SJCRH30 (cell line): Measurements from ENCODE around the gene KRT17. TPM values are rescaled to one million over a fixed set of nuclear protein-coding genes. Genes with fewer than 3 reads are reported as not detected.
"Not testable (repeated sequence)": the region's sequence is repeated elsewhere in the genome, so short reads cannot be mapped to it uniquely, and the experiment has no call there.

Experiments used
- DNase-seq, 2 experiments: peaks; one replicate each; pipeline ENCODE4 v3.0.0-alpha.2; 2015 to 2020
- H3K27ac ChIP-seq: fragments of 250-450 bp; sonication (Bioruptor Pico); 2 replicates; pipeline ENCODE4 v1.5.1; 2020; ENCODE audit warnings: mild to moderate bottlenecking, moderate library complexity
- H3K27me3 ChIP-seq: fragments of 250-450 bp; sonication (Bioruptor Pico); 2 replicates; pipeline ENCODE4 v1.5.1; 2020; ENCODE audit warnings: mild to moderate bottlenecking, moderate library complexity
- H3K36me3 ChIP-seq: fragments of 250-450 bp; sonication (Bioruptor Pico); 2 replicates; pipeline ENCODE4 v1.5.1; 2020; ENCODE audit warnings: mild to moderate bottlenecking, moderate library complexity
- H3K4me1 ChIP-seq: fragments of 250-450 bp; sonication (Bioruptor Pico); 2 replicates; pipeline ENCODE4 v1.5.1; 2020; ENCODE audit warnings: mild to moderate bottlenecking, moderate library complexity
- H3K4me3 ChIP-seq: fragments of 250-450 bp; sonication (Bioruptor Pico); 2 replicates; pipeline ENCODE4 v1.5.1; 2020; ENCODE audit warnings: mild to moderate bottlenecking, moderate library complexity
- H3K9me3 ChIP-seq: fragments of 250-450 bp; sonication (Bioruptor Pico); replicated peaks from 2 replicates; pipeline ENCODE4 v1.5.1; 2020; ENCODE audit warnings: mild to moderate bottlenecking, moderate library complexity
- total RNA-seq: library from RNA; depleted of rRNA; stranded (reverse); fragments of >200 nt; shearing (Covaris generic); gene quantifications from 2 replicates; pipeline ENCODE4 v1.2.3, GENCODE V29; 2014

The KRT17 gene
- total RNA-seq, 1 experiment from 2014 or later, result 134 TPM

GRCh38 chr17:41585301-41586056 lies 38.9 kb downstream of the KRT17 start:
- no peak overlapping the region for H3K4me3 ChIP-seq
- no peak overlapping the region for H3K27ac ChIP-seq
- H3K9me3 ChIP-seq, result no peaks in the 10 kb centered on the region
- DNase-seq, result no peak
- H3K4me1 ChIP-seq, result no peaks in the 10 kb centered on the region
- H3K36me3 ChIP-seq, result no peaks in the 10 kb centered on the region
- H3K27me3 ChIP-seq, result no peaks in the 10 kb centered on the region

DNA sequence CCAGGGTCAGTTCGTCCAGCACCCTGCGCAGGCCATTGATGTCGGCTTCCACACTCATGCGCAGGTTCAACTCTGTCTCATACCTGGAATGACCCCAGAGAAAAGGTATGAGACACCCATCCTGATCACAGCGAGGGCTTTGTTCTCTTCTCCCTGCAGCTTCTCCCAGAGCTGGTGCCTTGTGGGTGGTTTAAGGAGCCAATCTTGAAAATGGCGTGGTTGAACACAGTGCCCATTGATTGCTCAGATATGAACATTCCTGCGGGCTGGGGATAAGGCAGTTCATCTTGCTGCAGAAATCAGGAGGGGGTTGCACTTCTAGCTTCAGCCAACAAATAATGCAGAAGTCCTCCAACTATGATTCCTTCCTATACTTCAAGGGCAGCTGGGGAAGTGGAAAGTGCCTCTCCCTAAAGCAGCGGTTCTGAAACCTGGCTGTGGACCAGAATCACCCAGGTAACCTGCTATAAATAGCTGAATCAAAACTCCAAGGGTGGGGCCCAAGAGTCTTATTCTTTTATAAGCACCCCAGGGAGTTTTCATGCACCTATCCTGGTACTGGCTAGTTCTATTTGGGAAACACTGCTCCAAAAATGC lies 39.9 kb downstream of the KRT17 start:
- H3K4me1 ChIP-seq, H3K9me3 ChIP-seq, H3K27me3 ChIP-seq, H3K27ac ChIP-seq, H3K36me3 ChIP-seq, H3K4me3 ChIP-seq, DNase-seq: not testable (repeated sequence)

GRCh38 chr17:41583137-41584127 lies 40.9 kb downstream of the KRT17 start:
- no peaks in the 10 kb centered on the region for H3K27me3 ChIP-seq
- H3K9me3 ChIP-seq, result no peaks in the 10 kb centered on the region
- peaks cover 2% of the 10 kb centered on the region; the same call in 1 of the 2 replicates for H3K4me1 ChIP-seq
- H3K36me3 ChIP-seq, result no peaks in the 10 kb centered on the region
- no peak overlapping the region for H3K27ac ChIP-seq
- H3K4me3 ChIP-seq, result no peak overlapping the region
- DNase-seq, result no peak

GRCh38 chr17:41582061-41582968 lies 42.1 kb downstream of the KRT17 start:
- H3K27ac ChIP-seq, H3K36me3 ChIP-seq, H3K4me1 ChIP-seq, DNase-seq, H3K4me3 ChIP-seq, H3K27me3 ChIP-seq, H3K9me3 ChIP-seq: not testable (repeated sequence)

DNA sequence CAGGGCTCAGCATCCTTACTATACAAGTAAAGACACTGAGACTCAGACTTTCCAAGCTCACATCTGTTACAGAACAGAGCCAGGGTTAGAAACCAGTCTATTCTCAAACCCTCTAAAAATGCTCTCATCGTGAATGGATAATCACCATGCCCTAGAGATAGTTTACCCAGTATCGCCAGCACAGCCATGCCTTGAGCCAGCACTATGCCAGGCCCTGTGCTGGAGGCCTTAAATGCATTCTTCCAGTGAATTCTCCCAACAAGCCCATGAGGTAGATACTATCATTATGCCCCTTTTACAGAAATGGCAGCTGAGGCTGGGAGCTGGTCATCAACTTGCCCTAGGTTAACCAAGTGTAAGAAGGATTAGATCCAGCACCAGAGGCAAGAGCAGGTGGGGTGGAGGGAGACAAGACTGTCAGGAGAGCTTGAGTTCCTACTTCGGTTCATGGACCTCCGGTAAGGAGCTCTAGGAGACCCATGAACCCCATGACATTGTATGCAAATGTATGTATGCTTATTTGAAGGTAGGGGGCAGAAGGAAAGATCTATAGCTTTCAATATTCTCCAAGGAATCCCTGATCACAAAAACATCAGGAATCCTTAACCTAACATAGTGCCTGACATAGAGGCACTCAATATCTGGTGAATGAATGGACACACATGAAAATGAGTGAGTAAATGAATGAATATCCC lies 42.9 kb downstream of the KRT17 start:
- Histone ChIP-seq H3K4me1 (peaks cover 2% of the 10 kb centered on the region; the same call in 1 of the 2 replicates), H3K27me3 (no peaks in the 10 kb centered on the region)

GRCh38 chr17:41580687-41581365 lies 43.5 kb downstream of the KRT17 start:
- Histone ChIP-seq H3K36me3 (no peaks in the 10 kb centered on the region), H3K4me3 (no peak overlapping the region), H3K27ac (no peak overlapping the region), H3K27me3 (no peaks in the 10 kb centered on the region), H3K9me3 (no peaks in the 10 kb centered on the region), H3K4me1 (peaks cover 2% of the 10 kb centered on the region; the same call in 1 of the 2 replicates)
- DNase-seq, result no peak

More for the DNA sequence above, 42.9 kb downstream of the KRT17 start:
- no peak overlapping the region for H3K27ac ChIP-seq
- no peaks in the 10 kb centered on the region for H3K36me3 ChIP-seq
- no peak for DNase-seq
- no peaks in the 10 kb centered on the region for H3K9me3 ChIP-seq
- no peak overlapping the region for H3K4me3 ChIP-seq

DNA sequence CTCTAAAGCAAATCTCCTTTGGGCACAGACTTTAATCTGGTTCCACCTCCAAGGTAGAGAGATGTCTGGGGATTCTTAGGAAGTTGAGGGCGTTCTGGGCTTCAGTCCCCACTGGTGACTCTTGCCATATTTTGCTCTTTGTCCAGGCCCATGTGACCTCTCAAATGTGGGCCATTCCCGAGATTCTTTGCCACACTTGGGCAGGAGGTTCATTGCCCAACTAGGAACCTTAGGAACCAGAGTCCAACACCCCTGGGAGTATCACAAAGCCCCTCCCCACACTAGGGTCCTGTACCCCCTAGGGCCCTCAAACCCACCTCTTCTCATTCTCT lies 44.2 kb downstream of the KRT17 start:
- Histone ChIP-seq H3K9me3 (no peaks in the 10 kb centered on the region), H3K4me3 (no peak overlapping the region), H3K36me3 (no peaks in the 10 kb centered on the region), H3K27ac (no peak overlapping the region), H3K4me1 (peaks cover 2% of the 10 kb centered on the region; the same call in 1 of the 2 replicates), H3K27me3 (no peaks in the 10 kb centered on the region)
- no peak for DNase-seq

DNA sequence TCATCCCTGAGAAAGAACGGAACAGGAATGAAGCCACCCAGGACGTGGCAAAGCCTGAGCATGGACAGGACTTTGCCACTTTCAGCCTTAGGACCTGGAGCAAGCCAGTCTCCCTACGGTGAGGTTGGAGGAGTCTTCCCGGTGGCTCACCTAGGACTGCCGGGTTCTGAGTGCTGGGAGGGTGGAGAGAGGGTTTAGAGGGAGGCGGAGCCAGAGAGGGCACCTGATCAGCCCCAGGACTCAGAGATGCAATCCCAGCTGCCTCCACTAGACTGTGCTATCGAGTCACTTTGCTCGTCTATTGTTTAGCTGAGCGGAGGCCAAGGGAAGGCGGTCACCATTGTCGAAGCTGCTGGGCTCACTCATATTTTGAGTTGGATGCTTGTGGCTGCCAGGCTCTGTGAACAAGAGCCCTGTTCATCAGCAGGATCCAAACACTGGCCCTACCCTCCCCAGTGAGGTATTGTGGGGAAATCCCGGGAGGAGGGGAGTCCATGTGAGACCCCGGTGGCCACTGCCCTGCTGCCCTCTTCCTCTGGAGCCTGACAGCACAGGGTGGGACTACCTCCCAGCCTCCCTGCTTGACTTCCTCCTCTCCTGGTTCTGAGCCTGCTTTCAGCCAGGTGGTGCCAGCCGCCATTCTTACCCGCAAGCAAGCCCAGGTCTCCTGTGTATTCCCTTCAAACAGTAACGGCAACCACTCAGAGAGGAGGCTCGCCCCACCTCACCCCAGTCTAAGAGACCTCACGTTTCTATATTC lies 44.7 kb downstream of the KRT17 start:
- no peak overlapping the region for H3K27ac ChIP-seq
- DNase-seq, result peak; percentile 81 to 94
- no peaks in the 10 kb centered on the region for H3K9me3 ChIP-seq
- H3K36me3 ChIP-seq, result no peaks in the 10 kb centered on the region
- H3K4me3 ChIP-seq, result no peak overlapping the region
- H3K4me1 ChIP-seq, result peaks cover 2% of the 10 kb centered on the region; the same call in 1 of the 2 replicates
- H3K27me3 ChIP-seq, result no peaks in the 10 kb centered on the region

DNA sequence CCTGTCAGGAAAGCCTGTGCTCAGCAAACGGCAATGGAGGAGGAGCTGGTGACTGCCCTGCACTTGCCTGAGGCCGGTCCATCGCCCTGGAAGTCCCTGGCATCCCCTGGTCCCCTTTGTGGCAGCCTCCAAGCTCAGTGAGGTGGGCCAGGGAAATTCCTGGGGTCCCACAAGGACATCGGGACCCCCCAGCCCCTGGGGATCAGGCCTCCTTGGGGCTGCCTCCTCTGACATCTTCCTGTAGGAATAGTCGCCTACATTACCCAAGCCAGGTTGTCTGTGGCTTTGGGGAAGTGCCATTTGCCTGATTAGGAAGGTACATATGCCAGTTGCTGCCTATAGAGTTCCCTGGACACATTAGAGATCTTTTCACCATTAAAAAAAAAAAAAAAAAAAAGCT lies 45.4 kb downstream of the KRT17 start:
- H3K4me3 ChIP-seq, result no peak overlapping the region
- peaks cover 2% of the 10 kb centered on the region; the same call in 1 of the 2 replicates for H3K4me1 ChIP-seq
- H3K27me3 ChIP-seq, result no peaks in the 10 kb centered on the region
- no peaks in the 10 kb centered on the region for H3K9me3 ChIP-seq
- no peak overlapping the region for H3K27ac ChIP-seq
- no peaks in the 10 kb centered on the region for H3K36me3 ChIP-seq
- no peak for DNase-seq

GRCh38 chr17:41578538-41578937 lies 45.8 kb downstream of the KRT17 start:
- Histone ChIP-seq H3K27me3 (no peaks in the 10 kb centered on the region), H3K4me3 (no peak overlapping the region), H3K4me1 (peaks cover 2% of the 10 kb centered on the region; the same call in 1 of the 2 replicates), H3K9me3 (no peaks in the 10 kb centered on the region), H3K27ac (no peak overlapping the region), H3K36me3 (no peaks in the 10 kb centered on the region)
- no peak for DNase-seq

GRCh38 chr17:41576740-41577139 lies 47.6 kb downstream of the KRT17 start:
- not testable (repeated sequence) for H3K4me3 ChIP-seq, H3K9me3 ChIP-seq, H3K27me3 ChIP-seq

DNA sequence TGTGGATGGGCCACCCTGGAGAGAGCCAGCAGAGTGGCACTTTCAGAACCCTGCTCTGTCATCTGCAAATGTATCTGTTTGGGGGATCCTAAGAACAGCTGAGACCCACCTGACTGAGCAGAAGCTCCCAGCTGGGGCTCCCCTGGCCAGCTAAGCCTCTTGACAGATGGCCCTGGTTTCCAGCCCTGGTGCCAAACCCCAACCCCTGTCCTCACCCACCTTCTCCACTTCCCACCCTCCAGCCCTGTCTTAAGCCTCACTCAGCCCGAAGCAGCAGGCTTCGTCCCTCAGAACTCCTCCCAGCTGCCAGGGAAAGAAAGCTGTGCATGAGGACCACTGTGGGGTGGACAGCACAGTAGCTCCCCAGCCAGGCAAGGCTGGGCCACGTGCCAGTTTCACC lies 49.0 kb downstream of the KRT17 start:
- no peaks in the 10 kb centered on the region for H3K36me3 ChIP-seq
- H3K4me3 ChIP-seq, result no peak overlapping the region
- DNase-seq, result peak in 1 of 2 experiments; percentile 27
- H3K27ac ChIP-seq, result no peak overlapping the region
- no peaks in the 10 kb centered on the region for H3K27me3 ChIP-seq
- no peaks in the 10 kb centered on the region for H3K9me3 ChIP-seq
- H3K4me1 ChIP-seq, result peaks cover 2% of the 10 kb centered on the region; the same call in 1 of the 2 replicates

More at GRCh38 chr17:41576740-41577139, 47.6 kb downstream of the KRT17 start:
- not testable (repeated sequence) for H3K36me3 ChIP-seq, H3K27ac ChIP-seq, H3K4me1 ChIP-seq, DNase-seq
